Activated naive CD4-positive, alpha-beta T cell treated with anti-CD3 and anti-CD28 coated beads, Interleukin-2, amount 50 U/mL, for 16 hours (primary cell): ENCODE data around the gene SGCA.

Experiments
- DNase-seq: peaks from one replicate; pipeline ENCODE4 v3.0.0-alpha.2; 2020

Gene SGCA

GRCh38 chr17:50211249-50212120 lies 45.7 kb downstream of the SGCA start:
- no peak for DNase-seq

- DNase-seq, result no peak
These were observed 46.5 kb downstream of the SGCA start for GRCh38 chr17:50212121-50212843.

- DNase-seq, result no peak
These were observed 47.5 kb downstream of the SGCA start for GRCh38 chr17:50213026-50214022.

GRCh38 chr17:50214976-50215760 lies 49.4 kb downstream of the SGCA start:
- no peak for DNase-seq

GRCh38 chr17:50217591-50217990 lies 51.8 kb downstream of the SGCA start:
- no peak for DNase-seq

GRCh38 chr17:50218071-50218759 lies 52.4 kb downstream of the SGCA start:
- no peak for DNase-seq

GRCh38 chr17:50218771-50219315 lies 53.0 kb downstream of the SGCA start:
- DNase-seq, result no peak

- DNase-seq, result no peak
These were observed 53.5 kb downstream of the SGCA start for GRCh38 chr17:50219342-50219741.

GRCh38 chr17:50219939-50220465 lies 54.2 kb downstream of the SGCA start:
- DNase-seq, result no peak

GRCh38 chr17:50220811-50221210 lies 55.0 kb downstream of the SGCA start:
- no peak for DNase-seq

GRCh38 chr17:50221266-50221863 lies 55.6 kb downstream of the SGCA start:
- no peak for DNase-seq

GRCh38 chr17:50221864-50222545 lies 56.2 kb downstream of the SGCA start:
- DNase-seq, result no peak

GRCh38 chr17:50222922-50223321 lies 57.1 kb downstream of the SGCA start:
- no peak for DNase-seq
